Hepatic stellate cell (primary cell): ENCODE data around the gene SYNC.
"Not testable (repeated sequence)": the region's sequence is repeated elsewhere in the genome, so short reads cannot be mapped to it uniquely, and the experiment has no call there.

Experiments used
- DNase-seq: peaks from one replicate; pipeline ENCODE4 v3.0.0; 2011; ENCODE audit warnings: low spot score

The SYNC gene

DNA sequence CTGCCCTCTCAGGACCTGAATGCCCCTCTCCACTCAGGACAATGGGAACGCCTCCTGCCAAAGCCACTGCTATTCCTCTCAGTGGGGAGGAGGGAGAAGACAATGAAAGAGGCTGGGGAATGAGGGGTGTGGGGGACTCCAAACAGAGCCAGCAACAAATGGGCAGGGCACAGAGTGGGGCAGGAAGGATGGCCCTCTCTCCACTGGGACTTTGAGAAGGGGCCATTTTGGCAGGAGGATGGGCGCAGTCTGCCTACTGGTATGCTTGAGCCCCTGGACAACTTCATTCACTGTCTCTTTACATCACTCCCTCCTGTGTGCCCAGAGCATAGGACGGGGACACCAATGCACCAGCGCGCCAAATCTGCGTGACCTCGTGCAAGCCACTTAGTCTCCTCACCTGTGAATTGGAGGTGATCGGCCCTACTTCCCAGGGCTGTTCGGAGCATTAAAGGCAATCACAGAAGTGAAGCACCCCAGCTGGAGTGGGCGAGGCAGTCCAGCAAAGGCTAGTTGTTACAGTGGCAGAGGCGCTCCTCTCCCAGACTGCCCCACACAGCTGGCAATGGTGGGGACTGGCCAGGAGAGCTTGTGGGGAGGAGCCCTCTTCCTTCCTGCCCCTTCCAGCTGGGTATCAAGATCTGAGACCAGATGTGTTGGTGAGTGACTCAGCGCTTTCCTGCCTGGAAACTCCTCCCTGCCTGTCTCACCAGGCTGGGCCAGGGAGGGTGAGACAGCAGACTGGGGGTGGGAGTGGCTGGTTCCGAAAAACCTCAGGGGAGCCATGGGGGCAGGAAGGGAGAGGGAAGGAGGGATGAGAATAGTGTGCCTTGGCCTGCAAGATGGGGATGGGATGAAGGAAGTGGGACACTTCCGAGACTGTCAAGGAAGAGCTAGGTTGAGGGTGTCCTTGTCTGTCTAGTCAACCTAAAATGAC is 22.4 kb upstream of the SYNC start:
- peak; percentile 92 for DNase-seq

DNA sequence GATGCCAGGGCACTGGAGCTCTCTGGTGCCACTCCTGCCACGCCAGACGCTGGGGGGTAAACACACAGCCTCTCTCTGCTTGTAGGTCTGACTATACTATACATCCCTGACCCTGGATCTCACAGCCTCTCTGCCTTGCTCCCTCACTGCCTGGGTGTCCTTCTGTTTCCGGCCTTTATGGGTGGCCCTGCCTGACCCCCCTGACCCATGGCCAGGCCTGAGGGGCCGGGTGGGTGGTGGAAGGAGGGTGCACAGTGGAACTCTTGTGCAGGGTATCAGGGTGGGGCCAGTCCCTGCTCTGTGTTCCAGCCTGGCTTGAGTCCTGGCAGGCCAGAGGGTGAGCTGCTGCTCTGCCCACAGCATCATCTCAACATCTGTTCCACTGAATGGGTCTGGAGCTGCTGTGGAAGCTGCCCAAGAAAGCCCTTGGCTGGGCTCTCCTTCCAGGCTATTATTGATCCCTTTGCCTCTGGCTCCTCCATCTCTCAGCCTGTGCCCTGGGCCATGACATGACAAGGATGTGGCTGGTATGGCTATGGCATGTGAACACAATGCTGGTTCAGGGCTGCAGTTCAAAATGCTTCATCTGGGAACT is 17.2 kb upstream of the SYNC start:
- DNase-seq: no peak

DNA sequence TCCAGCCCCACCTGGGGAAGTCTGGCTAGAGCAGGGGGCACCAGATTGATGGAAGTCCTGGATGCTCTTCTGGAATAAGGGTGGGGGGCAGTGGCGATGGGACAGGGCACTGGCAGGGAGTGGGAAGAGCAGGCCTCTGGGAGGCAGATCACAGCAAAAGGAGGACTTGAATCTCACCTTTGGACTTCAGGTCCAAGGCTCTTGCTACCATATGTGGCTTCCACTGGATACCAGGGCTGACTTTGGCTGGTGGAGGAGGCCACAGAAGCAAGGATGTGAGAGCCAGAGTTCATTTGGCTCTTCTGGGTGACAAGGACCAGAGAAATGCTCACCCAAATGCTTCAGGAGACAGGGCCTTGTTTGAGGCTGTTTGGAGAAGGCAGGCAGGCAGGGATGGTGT is 16.0 kb upstream of the SYNC start:
- no peak for DNase-seq

DNA sequence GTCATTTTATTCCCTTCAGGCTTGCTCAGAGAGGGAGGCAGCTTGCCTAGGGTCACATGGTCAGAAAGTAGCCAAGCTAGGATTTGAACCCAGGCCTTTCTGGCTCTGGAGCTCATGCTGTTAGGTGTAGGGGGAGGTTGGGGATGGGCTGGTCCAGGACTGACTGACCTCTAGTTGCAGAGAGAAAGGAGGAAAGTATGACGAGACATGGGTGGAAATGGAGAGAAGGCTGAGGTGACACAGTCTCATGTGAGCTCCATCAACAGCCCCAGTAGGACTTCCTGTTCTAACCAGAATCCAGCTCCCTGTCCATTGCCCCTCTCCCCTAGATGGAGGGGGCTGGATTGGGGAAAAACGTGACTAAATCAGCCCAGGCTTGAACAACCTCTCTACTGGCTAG is 15.5 kb upstream of the SYNC start:
- no peak for DNase-seq

DNA sequence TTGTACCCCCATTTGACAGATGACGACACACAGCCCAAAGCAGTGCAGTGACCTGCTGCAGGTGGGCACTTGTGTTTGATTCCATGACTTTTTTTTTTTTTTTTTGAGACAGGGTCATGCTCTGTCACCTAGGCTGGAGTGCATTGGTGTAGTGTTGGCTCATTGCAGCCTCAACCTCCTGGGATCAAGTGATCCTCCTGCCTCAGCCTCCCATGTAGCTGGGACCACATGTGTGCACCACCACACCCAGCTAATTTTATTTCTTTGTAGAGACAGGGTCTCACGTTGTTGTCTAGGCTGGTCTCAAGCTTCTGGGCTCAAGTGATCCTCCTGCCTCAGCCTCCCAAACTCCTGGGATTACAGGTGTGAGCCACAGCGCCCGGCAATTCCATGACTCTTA is 14.9 kb upstream of the SYNC start:
- no peak for DNase-seq

DNA sequence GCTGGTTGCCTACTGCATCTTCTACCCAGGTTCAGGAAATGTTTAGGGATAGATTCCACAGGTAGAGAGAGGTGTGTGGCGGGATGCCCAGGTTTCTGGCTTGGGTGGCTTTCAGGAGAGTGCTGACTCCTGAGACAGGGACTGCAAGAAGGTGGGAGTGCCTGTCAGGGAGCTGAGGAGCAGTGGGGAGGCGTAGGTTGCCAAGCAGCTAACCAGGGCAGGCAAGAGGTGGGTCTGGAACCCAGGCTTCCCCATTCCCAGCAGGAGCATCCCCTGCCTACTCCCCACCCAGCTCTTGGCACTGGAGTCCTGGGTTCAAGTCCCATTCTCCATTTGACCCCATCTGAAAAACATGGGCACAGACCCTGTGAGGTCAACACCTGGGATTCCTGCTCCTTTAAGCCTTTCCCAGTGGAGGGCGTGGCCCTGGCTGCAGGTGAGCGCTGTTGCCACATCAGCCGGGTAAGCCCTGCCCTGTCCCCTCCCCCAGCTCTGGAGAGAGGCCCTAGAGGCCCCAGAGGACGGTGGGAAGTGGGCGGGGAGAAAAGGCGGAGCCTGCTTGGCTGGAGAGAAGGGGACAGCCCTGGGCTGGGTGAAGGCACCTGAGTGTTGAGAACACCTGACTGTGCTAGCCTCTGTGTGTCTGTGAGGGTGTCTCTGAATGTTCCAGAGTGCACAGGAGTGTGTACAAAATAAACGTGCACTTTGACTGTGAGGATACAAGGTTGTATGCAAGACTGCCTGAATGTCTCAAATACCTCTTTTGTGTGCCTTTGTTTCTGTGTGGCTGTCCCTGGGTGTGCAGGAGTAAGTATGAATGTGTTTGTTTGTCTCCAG is 14.0 kb upstream of the SYNC start:
- no peak for DNase-seq

DNA sequence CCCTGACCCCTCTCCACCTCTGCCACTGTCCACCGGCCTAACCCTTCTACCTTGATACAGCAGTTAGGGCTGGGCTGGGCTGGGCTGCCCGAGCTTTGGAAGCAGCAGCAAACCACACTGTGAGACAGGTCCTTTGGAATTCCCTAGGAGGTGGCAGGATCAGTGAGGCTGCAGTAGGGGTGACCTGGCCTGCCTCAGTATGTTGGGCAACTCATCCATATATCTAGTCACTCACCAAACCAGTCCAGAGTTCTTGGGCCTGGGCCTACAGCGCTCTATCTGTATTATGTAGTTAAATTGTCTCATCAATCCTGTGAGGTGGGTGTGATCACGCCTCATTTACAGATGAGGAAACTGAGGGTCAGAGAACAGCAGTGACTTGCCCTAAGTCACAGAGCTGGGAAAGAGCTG is 13.3 kb upstream of the SYNC start:
- DNase-seq: no peak

DNA sequence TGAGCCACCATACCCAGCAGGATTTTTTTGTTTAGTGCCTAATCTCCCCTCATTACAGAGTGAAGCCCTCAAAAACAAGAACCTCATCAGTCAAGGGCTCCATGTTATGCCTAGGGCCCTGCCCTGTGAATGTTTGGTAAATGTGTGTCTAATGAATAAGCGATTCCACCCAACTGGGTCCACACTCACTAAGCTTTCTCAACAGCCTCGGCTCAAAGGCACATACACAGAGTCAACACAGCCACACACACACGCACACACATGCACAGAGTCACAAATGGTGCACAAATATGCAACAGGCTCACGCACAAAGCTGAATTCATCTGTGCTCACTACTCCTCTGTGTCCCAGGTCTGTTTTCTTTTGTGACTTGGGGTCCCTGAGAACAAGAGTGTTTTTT is 11.7 kb upstream of the SYNC start:
- DNase-seq: no peak

DNA sequence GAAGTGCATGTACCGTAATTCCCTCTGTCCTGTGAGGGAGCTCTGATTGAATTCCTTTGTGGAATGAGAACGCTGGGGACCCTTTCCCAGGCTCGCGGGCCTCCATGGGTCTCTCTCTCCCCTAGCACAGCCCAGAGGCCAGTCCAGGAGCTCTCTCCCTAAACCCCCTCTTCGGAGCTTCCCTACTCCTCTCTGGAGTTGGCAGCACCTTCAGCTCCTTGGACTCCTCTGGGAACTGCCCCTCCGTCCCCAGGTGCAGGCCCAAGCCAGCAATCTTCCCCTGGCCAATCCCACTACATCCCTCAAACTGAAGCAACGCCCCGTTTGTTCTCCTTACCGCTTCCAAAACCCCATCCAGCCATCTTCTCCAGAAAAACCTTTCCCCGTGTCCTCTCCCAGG is 10.5 kb upstream of the SYNC start:
- DNase-seq: no peak

DNA sequence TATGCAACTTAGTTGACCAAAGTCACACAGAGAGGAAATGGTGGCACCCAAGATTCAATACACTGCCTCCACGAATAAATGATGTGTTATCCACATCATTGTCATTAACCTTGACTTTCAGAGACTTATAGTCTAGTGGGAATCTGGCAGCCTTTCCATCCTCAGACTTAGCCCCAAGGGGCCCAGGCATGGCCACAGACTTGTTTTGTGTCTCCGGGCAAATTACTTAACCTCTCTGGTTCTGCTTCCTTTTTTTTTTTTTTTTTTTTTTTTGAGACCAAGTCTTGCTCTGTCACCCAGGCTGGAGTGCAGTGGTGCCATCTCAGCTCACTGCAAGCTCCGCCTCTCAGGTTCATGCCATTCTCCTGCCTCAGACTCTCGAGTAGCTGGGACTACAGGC is 8.7 kb upstream of the SYNC start:
- not testable (repeated sequence) for DNase-seq

DNA sequence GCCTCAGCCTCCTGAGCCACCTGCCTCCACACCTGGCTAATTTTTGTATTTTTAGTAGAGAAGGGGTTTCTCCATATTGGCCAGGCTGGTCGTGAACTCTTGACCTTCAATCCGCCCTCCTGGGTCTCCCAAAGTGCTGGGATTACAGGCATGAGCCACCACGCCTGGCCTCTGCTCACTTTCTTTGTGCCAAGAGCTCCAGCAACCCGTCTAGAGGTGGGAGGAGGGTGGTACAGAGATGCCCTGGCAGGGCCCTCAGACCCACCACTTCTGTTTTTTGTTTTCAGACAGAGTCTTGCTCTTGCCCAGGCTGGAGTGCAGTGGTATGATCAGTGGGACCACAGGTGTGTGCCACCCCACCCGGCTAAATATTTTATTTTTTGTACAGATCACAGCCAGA is 6.9 kb upstream of the SYNC start:
- no peak for DNase-seq

DNA sequence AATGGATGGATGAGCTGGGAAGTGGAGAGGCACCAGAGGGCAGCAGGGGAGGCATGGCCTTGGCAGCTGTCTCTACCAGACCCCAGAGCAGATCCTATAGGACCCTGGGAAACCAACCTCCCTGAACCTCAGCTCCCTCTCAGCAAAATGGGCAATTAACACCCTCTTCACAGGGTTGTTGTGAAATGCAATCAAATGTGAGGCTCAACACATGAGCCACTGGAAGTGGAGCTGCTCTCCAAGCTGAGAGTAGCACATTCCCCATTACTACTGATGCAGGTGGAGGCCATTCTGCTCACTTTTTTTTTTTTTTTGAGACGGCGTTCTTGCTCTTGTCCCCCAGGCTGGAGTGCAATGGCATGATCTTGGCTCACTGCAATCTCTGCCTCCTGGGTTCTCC is 6.5 kb upstream of the SYNC start:
- no peak for DNase-seq

DNA sequence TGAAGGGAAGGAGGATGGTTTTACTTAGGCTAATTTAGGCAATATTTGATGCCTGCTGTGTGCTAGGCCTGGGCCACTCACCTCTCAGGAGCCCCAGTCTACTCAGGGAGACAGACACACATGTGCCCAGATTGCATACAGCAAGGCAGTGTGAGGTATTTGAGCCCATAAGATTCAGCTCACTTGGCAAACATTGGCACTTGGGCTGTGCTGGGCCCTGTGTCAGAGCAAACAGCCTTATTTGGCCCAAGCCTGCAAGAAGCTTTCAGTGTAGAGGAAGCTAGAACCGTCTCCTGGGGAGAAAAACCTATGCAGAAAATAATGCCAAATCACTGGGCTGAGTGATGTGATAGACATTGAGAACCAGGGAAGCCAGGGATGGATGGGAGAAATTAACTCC is 3.9 kb upstream of the SYNC start:
- DNase-seq: no peak

DNA sequence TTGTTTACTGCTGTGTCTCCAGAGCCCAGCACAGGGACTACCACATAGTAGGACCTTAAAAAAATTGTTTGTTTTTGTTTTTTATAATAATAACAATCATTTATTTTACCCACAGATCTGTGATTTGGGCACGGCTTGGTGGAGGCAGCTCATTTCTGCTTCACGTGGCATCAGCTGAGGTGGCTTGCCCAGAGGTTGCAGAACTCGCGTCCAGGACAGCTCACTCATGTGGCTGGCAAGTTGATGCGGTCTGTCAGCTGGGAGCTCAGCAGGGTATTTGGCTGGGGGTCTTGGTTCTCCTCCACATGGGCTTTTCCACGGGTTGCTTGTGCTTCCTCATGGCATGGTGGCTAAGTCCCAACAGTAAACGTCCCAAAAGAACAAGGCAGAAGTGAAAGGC is 2.9 kb upstream of the SYNC start:
- no peak for DNase-seq

DNA sequence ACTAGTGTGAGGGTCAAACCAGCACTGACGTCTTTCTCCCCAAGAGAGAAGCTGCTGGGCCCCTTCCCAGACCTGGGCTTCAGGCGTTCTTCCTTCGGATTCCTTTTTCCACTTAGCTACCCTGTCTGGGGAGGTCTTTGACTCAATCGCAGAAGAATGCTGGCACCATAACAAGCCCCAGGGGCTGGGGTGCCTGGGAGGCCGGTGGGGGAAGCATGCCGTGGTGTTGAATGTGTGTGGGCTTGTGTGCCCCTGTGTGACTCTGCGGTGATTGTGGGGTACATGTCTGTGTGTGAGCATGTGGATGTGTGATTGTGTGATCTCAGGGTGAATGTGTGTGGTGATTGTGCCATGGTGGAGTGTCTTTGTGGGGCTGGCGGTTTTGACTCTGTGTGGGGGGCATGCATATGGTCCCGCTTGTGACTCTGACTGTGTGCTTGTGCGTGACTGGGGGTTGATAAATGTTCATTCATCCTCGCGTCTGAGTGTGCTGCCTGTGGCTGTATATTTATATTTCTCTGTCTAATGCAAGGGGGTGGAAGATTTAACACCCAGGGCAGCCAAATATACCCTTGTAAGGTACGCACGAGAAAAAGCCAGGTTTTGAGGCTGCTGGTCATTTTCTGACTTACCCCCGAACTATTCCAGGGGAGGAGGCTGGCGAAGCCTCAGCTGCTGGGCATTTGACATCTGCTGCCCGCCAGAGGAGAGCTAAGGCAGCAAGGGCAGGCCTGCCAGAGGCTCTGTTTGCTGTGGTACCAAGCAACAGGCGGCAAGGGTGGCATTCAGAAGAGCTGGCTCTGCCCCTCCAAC is 1.1 kb upstream of the SYNC start:
- peak; percentile 94 for DNase-seq

DNA sequence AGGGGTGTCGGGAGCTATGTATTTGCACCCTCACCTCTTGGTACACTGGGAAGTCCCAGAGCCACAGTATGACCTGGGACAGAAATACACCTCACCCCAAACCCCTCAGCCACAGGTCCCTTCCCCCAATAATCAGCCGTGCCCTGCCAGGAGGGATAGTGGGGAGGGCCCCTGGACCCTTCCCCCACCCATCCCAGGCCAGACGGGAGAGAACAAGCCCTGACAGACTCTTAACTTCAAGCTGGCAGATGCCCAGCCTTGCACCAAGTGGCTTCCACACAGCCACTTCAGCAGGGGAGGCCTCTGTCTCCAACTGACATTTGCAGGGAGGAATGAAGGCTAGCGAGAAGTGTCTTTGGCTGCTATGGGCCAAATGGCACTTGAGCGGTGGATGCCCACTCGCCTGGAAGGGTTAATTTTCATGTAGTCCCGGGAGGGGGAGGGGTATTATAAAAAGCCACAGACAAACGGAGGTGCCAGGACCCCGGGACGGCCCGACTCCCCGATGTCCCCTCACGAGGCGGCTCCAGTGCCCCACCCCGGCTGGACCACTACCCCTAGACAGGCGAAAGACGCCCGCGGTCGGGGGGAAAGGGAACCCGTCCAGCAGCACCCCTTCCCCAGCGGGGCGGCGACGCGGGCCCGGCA is 495 bp downstream of the SYNC start:
- peak; percentile 46 for DNase-seq

DNA sequence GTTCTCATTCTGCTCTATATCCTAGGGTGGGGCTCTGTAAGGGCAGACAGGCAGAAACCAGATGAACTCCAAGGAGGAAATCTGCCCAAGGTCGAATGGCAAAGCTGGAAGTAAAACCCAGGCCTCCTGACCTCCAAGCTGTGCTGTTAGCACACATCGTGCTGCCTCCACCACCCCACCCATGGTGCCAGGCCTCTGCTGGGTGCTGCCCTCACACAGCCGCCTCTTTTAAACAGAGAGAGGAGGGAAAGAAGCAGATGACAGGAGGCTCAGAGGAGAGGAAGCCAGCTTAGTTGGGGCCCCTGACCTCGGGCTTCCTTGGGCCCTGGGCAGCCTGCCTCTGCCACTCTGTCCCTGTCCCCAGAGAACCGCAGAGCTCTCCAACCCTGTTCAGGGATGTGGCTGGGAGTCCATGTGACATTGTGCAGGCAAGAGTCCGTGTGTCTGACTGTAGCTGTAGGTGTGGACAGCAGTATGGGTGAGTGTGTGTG is 1.1 kb downstream of the SYNC start:
- peak; percentile 43 for DNase-seq

DNA sequence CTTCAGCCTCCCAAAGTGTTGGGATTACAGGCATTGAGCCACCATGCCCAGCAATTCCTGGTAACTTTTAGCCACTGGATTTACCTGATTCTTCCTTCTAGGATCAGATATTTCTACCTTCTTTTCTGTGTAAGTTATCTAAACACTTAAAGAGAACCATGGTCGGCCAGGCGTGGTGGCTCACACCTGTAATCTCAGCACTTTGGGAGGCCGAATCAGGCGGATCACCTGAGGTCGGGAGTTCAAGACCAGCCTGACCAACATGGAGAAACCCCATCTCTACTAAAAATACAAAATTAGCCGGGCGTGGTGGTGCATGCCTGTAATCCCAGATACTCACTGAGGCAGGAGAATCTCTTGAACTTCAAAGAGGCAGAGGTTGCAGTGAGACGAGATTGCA is 5.6 kb downstream of the SYNC start:
- DNase-seq: not testable (repeated sequence)

DNA sequence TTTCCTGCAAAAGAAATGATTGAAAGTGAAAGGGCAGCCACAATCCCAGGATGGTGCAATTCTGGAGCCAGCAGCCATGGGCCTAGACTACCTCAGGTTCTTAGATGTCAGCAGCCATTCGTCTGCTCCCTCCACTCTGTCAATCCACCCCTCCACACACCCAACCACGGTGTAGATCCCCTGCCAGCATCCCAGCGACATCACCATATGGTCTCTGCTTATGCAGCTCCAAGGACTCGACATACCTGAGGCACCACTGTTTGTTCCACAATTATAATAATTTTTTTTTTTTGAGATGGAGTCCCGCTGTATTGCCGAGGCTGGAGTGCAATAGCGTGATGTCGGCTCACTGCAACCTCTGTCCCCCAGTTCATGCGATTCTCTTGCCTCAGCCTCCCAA is 6.5 kb downstream of the SYNC start:
- no peak for DNase-seq

DNA sequence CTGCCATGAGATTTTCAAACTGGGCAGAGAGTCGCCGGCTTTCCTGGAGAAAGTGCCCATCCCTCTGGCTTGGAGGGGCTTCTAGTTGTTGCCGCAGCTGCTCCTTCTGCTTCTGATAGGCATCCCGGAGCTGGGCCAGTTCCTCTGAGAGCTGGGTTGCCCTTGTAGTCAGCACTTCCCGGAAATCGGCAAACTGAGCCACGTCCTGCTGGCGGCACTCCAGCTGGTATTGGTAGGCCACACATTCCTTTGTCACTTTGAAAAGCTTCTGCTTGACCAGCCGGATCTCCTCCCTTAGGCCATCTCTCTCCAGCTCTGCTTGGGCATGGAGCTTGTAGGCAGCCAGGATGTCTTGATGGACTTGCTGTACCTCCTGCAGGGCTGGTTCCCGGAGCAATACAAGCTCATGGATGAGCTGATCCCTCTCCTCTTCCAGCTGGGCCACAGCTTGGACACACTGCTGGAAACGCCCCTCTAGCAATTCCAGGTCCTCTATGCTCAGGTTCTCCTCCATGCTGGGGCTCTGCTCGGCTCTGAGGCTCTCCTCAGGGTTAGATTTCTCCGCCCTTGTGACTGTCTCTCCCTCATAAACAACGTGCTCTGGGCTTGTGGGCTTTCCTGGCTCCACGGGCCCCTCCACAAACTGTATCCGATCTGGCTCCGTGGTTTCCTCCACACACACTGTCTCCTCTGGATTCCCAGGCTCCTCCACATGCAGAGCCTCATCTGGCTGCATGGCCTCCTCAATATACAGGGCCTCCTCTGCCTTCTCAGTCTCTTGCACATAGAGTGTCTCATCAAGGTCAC is 7.3 kb downstream of the SYNC start:
- DNase-seq: peak; percentile 49
